Measurements from ENCODE around the gene UNC93A.

- TF ChIP-seq POLR2AphosphoS5 (IDR thresholded peaks at IDR 0.05; ENCODE audit: low read depth, low read length): no peak
- no peak for TF ChIP-seq POLR2A (IDR thresholded peaks at IDR 0.05; ENCODE audit: low read depth, low read length)
These were observed 32.0 kb downstream of the UNC93A start for GRCh38 chr6:167323111-167323510.
